ENCODE data around the gene POLE. TPM values are rescaled to one million over a fixed set of nuclear protein-coding genes. Genes with fewer than 3 reads are reported as not detected.

POLE gene
- total RNA-seq, 1 experiment from 2014 or later: 147 TPM

DNA sequence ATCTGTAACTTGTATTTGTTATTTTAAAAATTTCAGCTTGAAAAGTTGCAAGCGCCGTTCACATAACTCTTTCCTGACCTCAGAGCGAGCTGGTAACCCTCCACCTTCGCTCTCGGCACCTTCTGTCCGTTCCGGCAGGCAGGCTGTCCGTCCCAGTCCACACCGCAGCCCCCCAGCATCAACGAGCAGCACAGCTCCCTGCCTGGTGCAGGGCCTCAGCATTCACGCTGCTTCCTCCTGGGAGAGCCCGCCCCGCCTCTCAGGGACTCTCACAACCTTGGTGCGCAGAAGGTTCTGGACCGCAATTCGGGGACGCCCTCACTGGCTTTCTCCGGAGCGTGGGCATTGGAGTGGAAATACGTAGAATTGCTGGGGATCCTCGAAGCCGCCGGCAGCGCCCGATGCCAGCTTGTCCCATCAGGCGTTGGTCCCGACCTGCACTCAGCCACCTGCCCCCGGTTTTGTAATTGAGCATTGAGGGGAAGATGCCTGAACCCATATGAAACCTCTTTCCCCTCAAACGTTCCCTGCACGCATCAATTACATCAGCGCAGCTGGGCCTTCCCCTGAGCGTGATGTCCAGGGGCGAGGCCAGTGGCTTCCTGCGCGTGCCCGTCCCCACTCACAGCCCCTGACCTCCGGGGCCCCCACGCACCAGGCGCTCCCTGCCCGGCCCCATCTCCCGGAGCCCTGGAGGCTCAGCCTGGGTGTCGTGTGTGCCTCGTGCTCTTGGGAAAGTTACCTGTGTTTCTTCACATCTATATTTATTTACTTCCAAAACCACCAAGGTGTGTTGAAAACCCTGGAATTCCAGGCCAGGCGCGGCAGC, 95.8 kb downstream of the POLE start:
- Histone ChIP-seq H2BK12ac (ENCODE audit: insufficient read length, low read depth, low read length) (no peak overlapping the region), H3T11ph (ENCODE audit: low read length) (no peak overlapping the region), H4K8ac (replicated peaks; ENCODE audit: insufficient read length, low read depth, low read length) (no peak overlapping the region), H3K4ac (ENCODE audit: low read depth, low read length) (no peak overlapping the region), H3K9ac (ENCODE audit: extremely low read depth, insufficient read length, low read length) (no peak overlapping the region), H3K14ac (ENCODE audit: insufficient read depth, low read length) (no peak overlapping the region), H3K27ac (ENCODE audit: insufficient read length, low read depth, low read length) (no peak overlapping the region), H3K79me1 (ENCODE audit: insufficient read depth, low read depth, low read length, poor library complexity, severe bottlenecking) (no peaks in the 10 kb centered on the region), H4K91ac (ENCODE audit: insufficient read length, low read depth, low read length) (no peak overlapping the region), H2BK5ac (ENCODE audit: insufficient read length, low read length) (no peak overlapping the region), H4K20me1 (ENCODE audit: control insufficient read depth, insufficient read depth, insufficient read length) (no peaks in the 10 kb centered on the region), H3K4me2 (ENCODE audit: insufficient read depth, insufficient read length, low read length) (no peak overlapping the region), H3K18ac (ENCODE audit: insufficient read length, low read depth, low read length) (no peak overlapping the region), H2BK15ac (ENCODE audit: low read depth, low read length) (no peak overlapping the region), H3K23me2 (ENCODE audit: insufficient read length, low read depth, low read length, poor library complexity, severe bottlenecking) (no peaks in the 10 kb centered on the region), H3K9me3 (ENCODE audit: control insufficient read depth, low read depth, low read length) (no peaks in the 10 kb centered on the region), H2BK120ac (ENCODE audit: low read depth, low read length, poor library complexity, severe bottlenecking) (no peak overlapping the region), H3K23ac (ENCODE audit: insufficient read length, low read depth, low read length) (no peak overlapping the region), H3K56ac (ENCODE audit: insufficient read length, low read depth, low read length) (no peak overlapping the region), H2AFZ (ENCODE audit: low read length) (no peak overlapping the region), H4K5ac (ENCODE audit: insufficient read length, low read depth, low read length) (no peak overlapping the region), H3K79me2 (ENCODE audit: insufficient read depth, low read length) (no peaks in the 10 kb centered on the region), H2AK5ac (ENCODE audit: insufficient read length, low read length) (no peak overlapping the region), H3K27me3 (ENCODE audit: insufficient read depth, low read length) (peaks cover 35% of the 10 kb centered on the region; the same call in 1 of the 2 replicates), H2BK20ac (ENCODE audit: low read depth, low read length, poor library complexity, severe bottlenecking) (no peak overlapping the region), H3K4me1 (ENCODE audit: insufficient read depth, low read length) (no peaks in the 10 kb centered on the region)
- Mint-ChIP-seq H3K27me3 (ENCODE audit: low read depth) (peaks cover 99% of the 10 kb centered on the region), H3K36me3 (ENCODE audit: insufficient read depth in 1 of 3, low read depth in 3 of 3) (no peaks in the 10 kb centered on the region), H3K27ac (no peak overlapping the region), H3K4me3 (no peak overlapping the region), H3K4me1 (peaks cover 3 to 7% of the 10 kb centered on the region in 2 experiments; a peak in 2 of 4 replicates), H3K9me3 (peaks cover 0 to 4% of the 10 kb centered on the region in 2 experiments; a peak in 1 of 5 replicates)
- TF ChIP-seq, protein P1, sequence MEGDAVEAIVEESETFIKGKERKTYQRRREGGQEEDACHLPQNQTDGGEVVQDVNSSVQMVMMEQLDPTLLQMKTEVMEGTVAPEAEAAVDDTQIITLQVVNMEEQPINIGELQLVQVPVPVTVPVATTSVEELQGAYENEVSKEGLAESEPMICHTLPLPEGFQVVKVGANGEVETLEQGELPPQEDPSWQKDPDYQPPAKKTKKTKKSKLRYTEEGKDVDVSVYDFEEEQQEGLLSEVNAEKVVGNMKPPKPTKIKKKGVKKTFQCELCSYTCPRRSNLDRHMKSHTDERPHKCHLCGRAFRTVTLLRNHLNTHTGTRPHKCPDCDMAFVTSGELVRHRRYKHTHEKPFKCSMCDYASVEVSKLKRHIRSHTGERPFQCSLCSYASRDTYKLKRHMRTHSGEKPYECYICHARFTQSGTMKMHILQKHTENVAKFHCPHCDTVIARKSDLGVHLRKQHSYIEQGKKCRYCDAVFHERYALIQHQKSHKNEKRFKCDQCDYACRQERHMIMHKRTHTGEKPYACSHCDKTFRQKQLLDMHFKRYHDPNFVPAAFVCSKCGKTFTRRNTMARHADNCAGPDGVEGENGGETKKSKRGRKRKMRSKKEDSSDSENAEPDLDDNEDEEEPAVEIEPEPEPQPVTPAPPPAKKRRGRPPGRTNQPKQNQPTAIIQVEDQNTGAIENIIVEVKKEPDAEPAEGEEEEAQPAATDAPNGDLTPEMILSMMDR (conservative IDR thresholded peaks at IDR 0.05): no peak
- DNase-seq: no peak
- no CpG with 5 or more reads among the region's 45 CpGs for WGBS (ENCODE audit: extremely low coverage, insufficient read length, low lambda C conversion rate)

Measured in H9 (cell line).